B cell (primary cell): ENCODE results near the gene NEK6. TPM values are rescaled to one million over a fixed set of nuclear protein-coding genes. Genes with fewer than 3 reads are reported as not detected.

Source experiments
- ATAC-seq: fragments of 200-7000 bp; cut with Tn5 transposase; one replicate; pipeline ENCODE4 v1.10.0; 2021; ENCODE audit warnings: low read depth, mild to moderate bottlenecking, moderate number of reproducible peaks, moderate library complexity
- CTCF ChIA-PET: fragments of 350-600 bp; sonication (Branson Sonifier 250); formaldehyde crosslinking; loops from one replicate; lab custom pipeline; 2021; ENCODE audit warnings: antibody characterized with exemption, inconsistent platforms; lab: Charles Lee
- POLR2A ChIA-PET: fragments of 350-600 bp; sonication (Branson Sonifier 250); formaldehyde crosslinking; loops from one replicate; lab custom pipeline; 2021; ENCODE audit warnings: antibody characterized with exemption; lab: Charles Lee
- DNase-seq: peaks from one replicate; pipeline ENCODE4 v3.0.0; 2013
- H2AFZ ChIP-seq: 2 replicates; pipeline ENCODE4 v1.6.1; 2012; ENCODE audit warnings: mild to moderate bottlenecking, low read depth, low read length; ENCODE audit not compliant: insufficient read depth, poor library complexity, severe bottlenecking
- H3K27ac ChIP-seq, 2 donors: 1 replicate in 1 of 2; 2 replicates in 1 of 2; pipeline ENCODE4 v1.5.1; 2012 to 2013; ENCODE audit warnings: low read length in 2 of 2, mild to moderate bottlenecking in 2 of 2, moderate library complexity in 1 of 2
- H3K27me3 ChIP-seq, 4 experiments: fragments of 200-600 bp in 1 of 4; sonication (generic) in 1 of 4; replicated peaks in 1 of 4; 1 replicate in 2 of 4; 2 replicates in 2 of 4; pipeline versions ENCODE4 v1.6.1 to v1.7.0; 2013 to 2016; ENCODE audit warnings: low read length in 3 of 4, mild to moderate bottlenecking in 2 of 4, mixed read lengths in 1 of 4, moderate library complexity in 1 of 4; ENCODE audit not compliant: insufficient read depth in 4 of 4, control insufficient read depth in 3 of 4; ENCODE audit errors: control extremely low read depth in 1 of 4
- H3K36me3 ChIP-seq, 2 experiments: replicated peaks in 1 of 2; 1 replicate in 1 of 2; 2 replicates in 1 of 2; pipeline versions ENCODE4 v1.6.1 to v1.7.1; 2013; ENCODE audit warnings: low read length in 1 of 2; ENCODE audit not compliant: insufficient read depth in 2 of 2, control insufficient read depth in 1 of 2; ENCODE audit errors: control extremely low read depth in 1 of 2, extremely low read depth in 1 of 2
- H3K4me1 ChIP-seq, 2 donors: fragments of 200-600 bp in 1 of 2; sonication (generic) in 1 of 2; 1 replicate in 1 of 2; 2 replicates in 1 of 2; pipeline versions ENCODE4 v1.5.1 to v1.6.1; 2013 to 2017; ENCODE audit warnings: low read length in 2 of 2; ENCODE audit not compliant: control insufficient read depth in 2 of 2, insufficient read depth in 2 of 2
- H3K4me2 ChIP-seq: replicated peaks from 2 replicates; pipeline ENCODE3; 2012; ENCODE audit warnings: mild to moderate bottlenecking, low read depth, low read length; ENCODE audit not compliant: poor library complexity, severe bottlenecking
- H3K4me3 ChIP-seq, 5 experiments: fragments of 200-600 bp in 1 of 5; sonication (generic) in 1 of 5; 1 replicate in 3 of 5; 2 replicates in 2 of 5; pipeline versions ENCODE4 v1.5.1 to v1.7.0; 2011 to 2016; ENCODE audit warnings: low read length in 4 of 5, mild to moderate bottlenecking in 4 of 5, low read depth in 2 of 5, control low read depth in 1 of 5, moderate library complexity in 1 of 5; ENCODE audit not compliant: insufficient read depth in 1 of 5; ENCODE audit errors: control extremely low read depth in 1 of 5, extremely low read depth in 1 of 5
- H3K79me2 ChIP-seq: fragments of 200-600 bp; sonication (generic); one replicate; pipeline ENCODE4 v1.6.0; 2016; ENCODE audit warnings: low read length; ENCODE audit not compliant: control insufficient read depth, insufficient read depth
- H3K9ac ChIP-seq: fragments of 200-600 bp; sonication (generic); 2 replicates; pipeline ENCODE4 v1.6.1; 2017; ENCODE audit warnings: mild to moderate bottlenecking, low read length, moderate library complexity
- H3K9me3 ChIP-seq, 3 donors: one replicate each; pipeline versions ENCODE4 v1.6.1 to v1.7.1; 2013; ENCODE audit warnings: low read length in 2 of 3; ENCODE audit not compliant: control insufficient read depth in 2 of 3, insufficient read depth in 1 of 3; ENCODE audit errors: control extremely low read depth in 1 of 3
- H4K20me1 ChIP-seq: 2 replicates; pipeline ENCODE4 v1.6.0; 2012; ENCODE audit warnings: mild to moderate bottlenecking, low read length; ENCODE audit not compliant: insufficient read depth, control insufficient read depth, poor library complexity, severe bottlenecking
- H3K27ac Mint-ChIP-seq: one replicate; pipeline ENCODE4 v1.8.0; 2021; ENCODE audit warnings: mixed read lengths
- H3K27me3 Mint-ChIP-seq: one replicate; pipeline ENCODE4 v1.8.0; 2021; ENCODE audit warnings: mixed read lengths
- H3K4me1 Mint-ChIP-seq: one replicate; pipeline ENCODE4 v1.8.0; 2021; ENCODE audit warnings: mixed read lengths
- H3K4me3 Mint-ChIP-seq: one replicate; pipeline ENCODE4 v1.8.0; 2021; ENCODE audit warnings: mixed read lengths
- H3K9me3 Mint-ChIP-seq: one replicate; pipeline ENCODE4 v1.8.0; 2022; ENCODE audit warnings: mixed read lengths; ENCODE audit not compliant: insufficient read depth
- CTCF ChIP-seq: fragments of 200-600 bp; IDR thresholded peaks from one replicate; pipeline ENCODE4 v1.8.0; 2022; ENCODE audit warnings: antibody characterized with exemption, mild to moderate bottlenecking
- EZH2 ChIP-seq: IDR thresholded peaks from 2 replicates; pipeline ENCODE4 v1.6.1; 2012; ENCODE audit warnings: borderline replicate concordance, low read depth, mild to moderate bottlenecking, moderate library complexity, low read length; ENCODE audit not compliant: insufficient read depth, poor library complexity, severe bottlenecking
- WGBS: methylation state at CpG from one replicate; pipeline ENCODE4 v1.1.5; 2013; ENCODE audit warnings: missing lambda C conversion rate; ENCODE audit not compliant: insufficient coverage; 5-methylcytosine and 5-hydroxymethylcytosine counted together
- intact Hi-C: fragments of 100-400 bp; cut with micrococcal nuclease; formaldehyde crosslinking; loops from one replicate; pipeline ENCODE4 v1.10.0; 2022
- polyA plus RNA-seq: library from polyadenylated mRNA; depleted of rRNA; stranded (reverse); fragments of >200 nt; gene quantifications from 2 replicates; pipeline ENCODE4 v1.2.3, GENCODE V29; 2012
- total RNA-seq, 2 donors: library from RNA; stranded (reverse); fragments of 120-200 nt in 1 of 2; gene quantifications; 1 replicate in 1 of 2; 2 replicates in 1 of 2; pipeline versions ENCODE4 v1.2.3 to v1.2.4, GENCODE V29; 2013 to 2022

NEK6 gene
- total and polyA plus RNA-seq, 2 donors (not counting 1 experiment from before 2014, with no cell fraction given) = 40.0 to 63.1 TPM

- H3K9ac ChIP-seq = peak overlapping the region; percentile 42
- CTCF ChIA-PET = interaction anchor here (0.7 to 4.4 kb wide), 13 partner anchors 10 to 168 kb away, joined by 3 to 60 read pairs (median 5); partner anchors contain the start of gene NEK6
- H3K4me3 ChIP-seq = peak overlapping the region in 1 of 5 experiments; percentile 7
- H3K4me1 ChIP-seq = peaks cover 78 to 94% of the 10 kb centered on the region in 2 donors
- no peak overlapping the region for H2AFZ ChIP-seq
- H3K27me3 ChIP-seq = no peaks in the 10 kb centered on the region
- Mint-ChIP-seq H3K4me1 (peaks cover 92% of the 10 kb centered on the region), H3K27me3 (no peaks in the 10 kb centered on the region), H3K27ac (peak overlapping the region; percentile 80), H3K9me3 (no peaks in the 10 kb centered on the region), H3K4me3 (peak overlapping the region; percentile 43)
- intact Hi-C loops = no loop called here
- H3K36me3 ChIP-seq = peaks cover 0 to 29% of the 10 kb centered on the region in 2 experiments
- ATAC-seq = no peak
- 15% methylated on average over 17 of the region's 22 CpGs for WGBS
- H3K9me3 ChIP-seq = no peaks in the 10 kb centered on the region
- TF ChIP-seq EZH2 (no peak), CTCF (no peak)
- peak overlapping the region; percentile 70 for H3K4me2 ChIP-seq
- peak overlapping the region; percentile 55 to 63 for H3K27ac ChIP-seq
- POLR2A ChIA-PET = interaction anchor here (0.7 to 2.1 kb wide), 5 partner anchors 26 to 164 kb away, joined by 3 to 11 read pairs (median 5); partner anchors contain the start of gene NEK6
- peaks cover 98% of the 10 kb centered on the region for H3K79me2 ChIP-seq
- peaks cover 30% of the 10 kb centered on the region for H4K20me1 ChIP-seq
- DNase-seq = no peak
These were observed 33.2 kb downstream of the NEK6 start for GRCh38 chr9:124290743-124291554.
